ENCODE results near the gene CAMTA1. TPM values are rescaled to one million over a fixed set of nuclear protein-coding genes. Genes with fewer than 3 reads are reported as not detected.

Gene CAMTA1
- total RNA-seq, 1 donor from 2014 or later: 38.1 TPM

Small RNAs within 50 kb of the gene (small RNA-seq; reads per million reads assigned to genes)
- gene AL359881.1 (not detected), gene AL590128.1 (not detected), gene RNU1-8P (0.07 reads per million)

Other genes with a start within 250 kb of the CAMTA1 start
- gene NOL9, start 230.9 kb upstream of the CAMTA1 start, total RNA-seq: 24.0 TPM
- gene TAS1R1, start 230.1 kb upstream of the CAMTA1 start, total RNA-seq: 5.7 TPM
- gene ZBTB48, start 205.5 kb upstream of the CAMTA1 start, total RNA-seq: 10.4 TPM
- 27.1 TPM for gene KLHL21, start 182.6 kb upstream of the CAMTA1 start, total RNA-seq
- gene PHF13, start 171.7 kb upstream of the CAMTA1 start, total RNA-seq: 17.7 TPM
- gene THAP3, start 160.6 kb upstream of the CAMTA1 start, total RNA-seq: 25.6 TPM
- gene DNAJC11, start 83.6 kb upstream of the CAMTA1 start, total RNA-seq: 26.6 TPM